ENCODE data around the gene TNFRSF4.

The TNFRSF4 gene

GRCh38 chr1:1185101-1185765 is 28.7 kb downstream of the TNFRSF4 start:
- CTCF ChIA-PET = no interaction called here
- H3K9me3 Mint-ChIP-seq = no peaks in the 10 kb centered on the region
- no peak overlapping the region for H3K27ac Mint-ChIP-seq
- H3K4me3 Mint-ChIP-seq = no peak overlapping the region
- no peaks in the 10 kb centered on the region for H3K36me3 Mint-ChIP-seq
- DNase-seq = peak; percentile 7
- H3K27me3 Mint-ChIP-seq = peaks cover 51% of the 10 kb centered on the region
- H3K4me1 Mint-ChIP-seq = peaks cover 2% of the 10 kb centered on the region

- no peaks in the 10 kb centered on the region for H3K36me3 Mint-ChIP-seq
- peak; percentile 18 for DNase-seq
- H3K9me3 Mint-ChIP-seq = no peaks in the 10 kb centered on the region
- no peak overlapping the region for H3K27ac Mint-ChIP-seq
- no peak overlapping the region for H3K4me3 Mint-ChIP-seq
- H3K4me1 Mint-ChIP-seq = peaks cover 2% of the 10 kb centered on the region
- CTCF ChIA-PET = no interaction called here
- H3K27me3 Mint-ChIP-seq = peaks cover 47% of the 10 kb centered on the region
These were observed 29.8 kb downstream of the TNFRSF4 start for GRCh38 chr1:1183833-1184775.

- no peak overlapping the region for H3K27ac Mint-ChIP-seq
- CTCF ChIA-PET = no interaction called here
- no peak overlapping the region for H3K4me3 Mint-ChIP-seq
- peak; percentile 19 for DNase-seq
- H3K36me3 Mint-ChIP-seq = no peaks in the 10 kb centered on the region
- H3K27me3 Mint-ChIP-seq = peaks cover 43% of the 10 kb centered on the region
- no peaks in the 10 kb centered on the region for H3K9me3 Mint-ChIP-seq
- H3K4me1 Mint-ChIP-seq = peaks cover 2% of the 10 kb centered on the region
These were observed 30.7 kb downstream of the TNFRSF4 start for GRCh38 chr1:1183221-1183747.

- no peaks in the 10 kb centered on the region for H3K36me3 Mint-ChIP-seq
- H3K4me1 Mint-ChIP-seq = peaks cover 2% of the 10 kb centered on the region
- CTCF ChIA-PET = no interaction called here
- peaks cover 41% of the 10 kb centered on the region for H3K27me3 Mint-ChIP-seq
- no peaks in the 10 kb centered on the region for H3K9me3 Mint-ChIP-seq
- no peak overlapping the region for H3K4me3 Mint-ChIP-seq
- no peak overlapping the region for H3K27ac Mint-ChIP-seq
- peak; percentile 23 for DNase-seq
These were observed 31.3 kb downstream of the TNFRSF4 start for GRCh38 chr1:1182491-1183220.

GRCh38 chr1:1181938-1182410 is 32.0 kb downstream of the TNFRSF4 start:
- CTCF ChIA-PET = no interaction called here
- no peaks in the 10 kb centered on the region for H3K36me3 Mint-ChIP-seq
- no peak overlapping the region for H3K27ac Mint-ChIP-seq
- H3K4me1 Mint-ChIP-seq = peaks cover 2% of the 10 kb centered on the region
- H3K9me3 Mint-ChIP-seq = no peaks in the 10 kb centered on the region
- peaks cover 44% of the 10 kb centered on the region for H3K27me3 Mint-ChIP-seq
- H3K4me3 Mint-ChIP-seq = no peak overlapping the region
- DNase-seq = peak; percentile 17

- CTCF ChIA-PET = no interaction called here
- Mint-ChIP-seq H3K4me1 (peaks cover 2% of the 10 kb centered on the region), H3K36me3 (no peaks in the 10 kb centered on the region), H3K4me3 (no peak overlapping the region), H3K9me3 (no peaks in the 10 kb centered on the region), H3K27me3 (peaks cover 51% of the 10 kb centered on the region), H3K27ac (no peak overlapping the region)
- peak; percentile 17 for DNase-seq
These were observed 32.6 kb downstream of the TNFRSF4 start for GRCh38 chr1:1181129-1181937.

- CTCF ChIA-PET = no interaction called here
- Mint-ChIP-seq H3K4me3 (no peak overlapping the region), H3K36me3 (no peaks in the 10 kb centered on the region), H3K4me1 (peaks cover 6% of the 10 kb centered on the region), H3K27me3 (peaks cover 53% of the 10 kb centered on the region), H3K9me3 (no peaks in the 10 kb centered on the region), H3K27ac (no peak overlapping the region)
- peak; percentile 18 for DNase-seq
These were observed 33.7 kb downstream of the TNFRSF4 start for GRCh38 chr1:1179983-1180861.

- CTCF ChIA-PET = no interaction called here
- Mint-ChIP-seq H3K9me3 (no peaks in the 10 kb centered on the region), H3K36me3 (no peaks in the 10 kb centered on the region), H3K27ac (no peak overlapping the region), H3K4me1 (peaks cover 9% of the 10 kb centered on the region), H3K4me3 (no peak overlapping the region), H3K27me3 (peaks cover 56% of the 10 kb centered on the region)
- DNase-seq = peak; percentile 20
These were observed 34.5 kb downstream of the TNFRSF4 start for GRCh38 chr1:1179346-1179982.

- peaks cover 13% of the 10 kb centered on the region for H3K4me1 Mint-ChIP-seq
- H3K27me3 Mint-ChIP-seq = peaks cover 56% of the 10 kb centered on the region
- no peak overlapping the region for H3K4me3 Mint-ChIP-seq
- CTCF ChIA-PET = no interaction called here
- peak; percentile 21 for DNase-seq
- H3K36me3 Mint-ChIP-seq = no peaks in the 10 kb centered on the region
- no peaks in the 10 kb centered on the region for H3K9me3 Mint-ChIP-seq
- no peak overlapping the region for H3K27ac Mint-ChIP-seq
These were observed 35.1 kb downstream of the TNFRSF4 start for GRCh38 chr1:1178794-1179331.

- H3K4me1 Mint-ChIP-seq = peaks cover 21% of the 10 kb centered on the region
- H3K27ac Mint-ChIP-seq = no peak overlapping the region
- CTCF ChIA-PET = no interaction called here
- no peak overlapping the region for H3K4me3 Mint-ChIP-seq
- peaks cover 58% of the 10 kb centered on the region for H3K27me3 Mint-ChIP-seq
- no peaks in the 10 kb centered on the region for H3K9me3 Mint-ChIP-seq
- DNase-seq = peak; percentile 8
- no peaks in the 10 kb centered on the region for H3K36me3 Mint-ChIP-seq
These were observed 36.3 kb downstream of the TNFRSF4 start for GRCh38 chr1:1177452-1178206.

- Mint-ChIP-seq H3K27ac (no peak overlapping the region), H3K4me3 (no peak overlapping the region), H3K36me3 (no peaks in the 10 kb centered on the region), H3K9me3 (no peaks in the 10 kb centered on the region), H3K4me1 (peaks cover 26% of the 10 kb centered on the region), H3K27me3 (peaks cover 58% of the 10 kb centered on the region)
- peak; percentile 17 for DNase-seq
- CTCF ChIA-PET = no interaction called here
These were observed 37.0 kb downstream of the TNFRSF4 start for GRCh38 chr1:1176931-1177330.

Data from activated naive CD4-positive, alpha-beta T cell treated with anti-CD3 and anti-CD28 coated beads, Interleukin-2, amount 10 ng/mL, durations not matched to agents 7 days and 5 days (primary cell).